SU-DHL-6 (cell line): ENCODE measurements around the gene RAMAC.

Source experiments
- H2AFZ ChIP-seq: fragments of 200-600 bp; sonication (generic); 2 replicates; pipeline ENCODE4 v1.6.1; 2014; ENCODE audit warnings: low read depth, mild to moderate bottlenecking, moderate library complexity, mixed read lengths, antibody characterized with exemption, low read length; ENCODE audit not compliant: severe bottlenecking
- H3F3A ChIP-seq: fragments of 200-600 bp; shearing (Covaris generic); 2 replicates; pipeline ENCODE4 v1.6.0; 2016; ENCODE audit warnings: antibody characterized with exemption, mild to moderate bottlenecking; ENCODE audit not compliant: insufficient read depth
- H3K27ac ChIP-seq: fragments of 200-600 bp; sonication (generic); 2 replicates; pipeline ENCODE4 v1.5.1; 2016; ENCODE audit warnings: low read depth, mild to moderate bottlenecking, low read length, moderate library complexity, mixed read lengths
- H3K27me3 ChIP-seq: fragments of 200-600 bp; sonication (generic), shearing (Covaris generic); 2 replicates; pipeline ENCODE4 v1.6.0; 2014; ENCODE audit warnings: mild to moderate bottlenecking, low read length
- H3K36me3 ChIP-seq: fragments of 200-600 bp; sonication (generic); 2 replicates; pipeline ENCODE4 v1.6.1; 2014; ENCODE audit warnings: mild to moderate bottlenecking, low read length, mixed read lengths
- H3K4me2 ChIP-seq: fragments of 300-600, 200-600 bp; shearing (Covaris generic), sonication (generic); 2 replicates; pipeline ENCODE4 v1.6.0; 2014; ENCODE audit warnings: low read length, low read depth, mild to moderate bottlenecking; ENCODE audit not compliant: poor library complexity, severe bottlenecking
- H3K4me3 ChIP-seq: fragments of 200-600 bp; sonication (generic); 2 replicates; pipeline ENCODE4 v1.5.1; 2014; ENCODE audit warnings: antibody characterized with exemption, low read length, mild to moderate bottlenecking, mixed read lengths; ENCODE audit not compliant: insufficient read depth, poor library complexity, severe bottlenecking
- H3K79me2 ChIP-seq: fragments of 200-600 bp; sonication (generic); 2 replicates; pipeline ENCODE4 v1.6.1; 2014; ENCODE audit warnings: mild to moderate bottlenecking, low read length, moderate library complexity; ENCODE audit not compliant: insufficient read depth
- H3K9ac ChIP-seq: fragments of 200-600 bp; sonication (generic); 2 replicates; pipeline ENCODE4 v1.7.0; 2014; ENCODE audit warnings: mild to moderate bottlenecking, low read length
- H3K9me2 ChIP-seq: fragments of 200-600 bp; sonication (generic); replicated peaks from 2 replicates; pipeline ENCODE4 v1.6.1; 2014; ENCODE audit warnings: low read length; ENCODE audit not compliant: insufficient read depth
- H3K9me3 ChIP-seq: fragments of 200-600 bp; sonication (generic); 2 replicates; pipeline ENCODE4 v1.6.1; 2014; ENCODE audit warnings: low read length, mixed read lengths; ENCODE audit not compliant: insufficient read depth
- H4K20me1 ChIP-seq: fragments of 200-600 bp; sonication (generic); 2 replicates; pipeline ENCODE4 v1.6.1; 2014; ENCODE audit warnings: low read depth, mild to moderate bottlenecking, antibody characterized with exemption, low read length, moderate library complexity, mixed read lengths
- CTCF ChIP-seq: fragments of 200-600 bp; sonication (generic); IDR thresholded peaks from one replicate; pipeline ENCODE4 v1.5.1; 2017; ENCODE audit warnings: antibody characterized with exemption, mild to moderate bottlenecking, low read length, moderate library complexity; ENCODE audit not compliant: insufficient read depth, poor library complexity, severe bottlenecking
- EZH2phosphoT487 ChIP-seq: fragments of 200-600 bp; sonication (generic), shearing (Covaris generic); conservative IDR thresholded peaks from 2 replicates; pipeline ENCODE4 v1.6.1; 2018; ENCODE audit warnings: mild to moderate bottlenecking, antibody characterized with exemption, low read length, moderate library complexity, mixed read lengths

The RAMAC gene

GRCh38 chr15:82992436-82992998 is 6.5 kb downstream of the RAMAC start:
- TF ChIP-seq EZH2phosphoT487 (no peak), CTCF (no peak)
- H3K27ac ChIP-seq = no peak overlapping the region
- no peaks in the 10 kb centered on the region for H3K27me3 ChIP-seq
- peaks cover 12% of the 10 kb centered on the region for H3K36me3 ChIP-seq
- no peak overlapping the region for H3K4me3 ChIP-seq
- H2AFZ ChIP-seq = no peak overlapping the region
- H3K9me2 ChIP-seq = no peaks in the 10 kb centered on the region
- H3K4me2 ChIP-seq = no peak overlapping the region
- H3F3A ChIP-seq = 0 out of 2 replicates have a peak, but pooled peaks cover 7% of the 10 kb centered on the region
- no peaks in the 10 kb centered on the region for H4K20me1 ChIP-seq
- H3K9me3 ChIP-seq = no peaks in the 10 kb centered on the region
- no peak overlapping the region for H3K9ac ChIP-seq
- peaks cover 5% of the 10 kb centered on the region for H3K79me2 ChIP-seq

GRCh38 chr15:82993144-82993543 is 7.1 kb downstream of the RAMAC start:
- Histone ChIP-seq H2AFZ (no peak overlapping the region), H3K9me2 (no peaks in the 10 kb centered on the region), H3K27me3 (no peaks in the 10 kb centered on the region), H3F3A (0 out of 2 replicates have a peak, but pooled peaks cover 7% of the 10 kb centered on the region), H3K9ac (no peak overlapping the region), H3K36me3 (peaks cover 12% of the 10 kb centered on the region), H3K79me2 (no peaks in the 10 kb centered on the region), H4K20me1 (no peaks in the 10 kb centered on the region), H3K4me3 (no peak overlapping the region), H3K4me2 (no peak overlapping the region), H3K27ac (no peak overlapping the region), H3K9me3 (no peaks in the 10 kb centered on the region)
- TF ChIP-seq CTCF = no peak

- H3K4me3 ChIP-seq = no peak overlapping the region
- H3K27ac ChIP-seq = no peak overlapping the region
- TF ChIP-seq CTCF (no peak), EZH2phosphoT487 (no peak)
- 0 out of 2 replicates have a peak, but pooled peaks cover 7% of the 10 kb centered on the region for H3F3A ChIP-seq
- H3K36me3 ChIP-seq = peaks cover 5% of the 10 kb centered on the region; the same call in 1 of the 2 replicates
- H3K79me2 ChIP-seq = no peaks in the 10 kb centered on the region
- no peaks in the 10 kb centered on the region for H3K9me3 ChIP-seq
- no peaks in the 10 kb centered on the region for H3K9me2 ChIP-seq
- H3K9ac ChIP-seq = no peak overlapping the region
- H2AFZ ChIP-seq = no peak overlapping the region
- no peaks in the 10 kb centered on the region for H3K27me3 ChIP-seq
- no peak overlapping the region for H3K4me2 ChIP-seq
- no peaks in the 10 kb centered on the region for H4K20me1 ChIP-seq
Measured at GRCh38 chr15:82995076-82995475, 9.1 kb downstream of the RAMAC start.
